ENCODE measurements around the gene ASB6.
"Not testable (repeated sequence)": the region's sequence is repeated elsewhere in the genome, so short reads cannot be mapped to it uniquely, and the experiment has no call there.

ASB6 gene

GRCh38 chr9:129606161-129607026, 35.6 kb downstream of the ASB6 start:
- no peak for DNase-seq (ENCODE audit: low spot score)

GRCh38 chr9:129604766-129605163, 37.2 kb downstream of the ASB6 start:
- no peak for DNase-seq (ENCODE audit: low spot score)

- DNase-seq (ENCODE audit: low spot score): no peak
Observed at GRCh38 chr9:129604056-129604765, 37.7 kb downstream of the ASB6 start.

GRCh38 chr9:129602598-129603415, 39.1 kb downstream of the ASB6 start:
- DNase-seq (ENCODE audit: low spot score): no peak

GRCh38 chr9:129601082-129601674, 40.8 kb downstream of the ASB6 start:
- no peak for DNase-seq (ENCODE audit: low spot score)

GRCh38 chr9:129598089-129598596, 43.8 kb downstream of the ASB6 start:
- no peak for DNase-seq (ENCODE audit: low spot score)

GRCh38 chr9:129597355-129598088, 44.4 kb downstream of the ASB6 start:
- no peak for DNase-seq (ENCODE audit: low spot score)

- no peak for DNase-seq (ENCODE audit: low spot score)
Observed at GRCh38 chr9:129596541-129597331, 45.2 kb downstream of the ASB6 start.

- no peak for DNase-seq (ENCODE audit: low spot score)
Observed at GRCh38 chr9:129595903-129596540, 45.9 kb downstream of the ASB6 start.

- no peak for DNase-seq (ENCODE audit: low spot score)
Observed at GRCh38 chr9:129595311-129595741, 46.6 kb downstream of the ASB6 start.

GRCh38 chr9:129594632-129595031, 47.3 kb downstream of the ASB6 start:
- no peak for DNase-seq (ENCODE audit: low spot score)

- DNase-seq (ENCODE audit: low spot score): not testable (repeated sequence)
Observed at GRCh38 chr9:129592790-129593189, 49.2 kb downstream of the ASB6 start.

GRCh38 chr9:129591916-129592315, 50.0 kb downstream of the ASB6 start:
- DNase-seq (ENCODE audit: low spot score): no peak

GRCh38 chr9:129590466-129590865, 51.5 kb downstream of the ASB6 start:
- no peak for DNase-seq (ENCODE audit: low spot score)

- DNase-seq (ENCODE audit: low spot score): no peak
Observed at GRCh38 chr9:129587487-129588262, 54.3 kb downstream of the ASB6 start.

GRCh38 chr9:129586685-129587084, 55.3 kb downstream of the ASB6 start:
- no peak for DNase-seq (ENCODE audit: low spot score)

GRCh38 chr9:129586245-129586644, 55.7 kb downstream of the ASB6 start:
- DNase-seq (ENCODE audit: low spot score): no peak

- no peak for DNase-seq (ENCODE audit: low spot score)
Observed at GRCh38 chr9:129585352-129585751, 56.6 kb downstream of the ASB6 start.

Data from Ammon's horn (tissue), 1 donor.